HCT116 (cell line): Measurements from ENCODE around the gene GALNT13. TPM values are rescaled to one million over a fixed set of nuclear protein-coding genes. Genes with fewer than 3 reads are reported as not detected.

Experiments used
- ATAC-seq: fragments of 200-7000 bp; cut with Tn5 transposase; 2 replicates; pipeline ENCODE4 v1.9.1; 2020; ENCODE audit warnings: mild to moderate bottlenecking, moderate library complexity
- BruUV-seq: library from RNA; stranded (reverse); fragments of 400-500 nt; replicated peaks from 2 replicates; lab custom pipeline; 2021; lab: Mats Ljungman, UMichigan
- CTCF ChIA-PET: fragments of 300-600 bp; sonication (Branson Sonifier 250); formaldehyde crosslinking; loops from one replicate; lab custom pipeline; 2021; ENCODE audit warnings: antibody characterized with exemption; lab: Charles Lee
- POLR2A ChIA-PET: fragments of 300-600, 350-600 bp; sonication (Branson Sonifier 250); formaldehyde crosslinking; loops from one replicate; lab custom pipeline; 2021; ENCODE audit warnings: antibody characterized with exemption; lab: Charles Lee
- RAD21 ChIA-PET, 2 experiments: fragments of 300-600 bp; sonication (Branson Sonifier 250); formaldehyde crosslinking; loops; one replicate each; lab custom pipeline; 2023; ENCODE audit warnings: low total read pairs in 2 of 2; ENCODE audit not compliant: uncharacterized antibody in 2 of 2, unreplicated experiment in 2 of 2, low non-redundant PET in 1 of 2; lab: Charles Lee
- DNase-seq: peaks from one replicate; pipeline ENCODE4 v3.0.0-alpha.2; 2010; ENCODE audit warnings: low read depth, low spot score
- H2AFZ ChIP-seq: fragments of 200-600 bp; shearing (Covaris generic), sonication (generic); 2 replicates; pipeline ENCODE4 v1.6.1; 2017; ENCODE audit warnings: low read depth, mixed run types, mixed read lengths, antibody characterized with exemption, low read length; ENCODE audit not compliant: poor library complexity, severe bottlenecking
- H3K27ac ChIP-seq: 2 replicates; pipeline ENCODE4 v1.5.1; 2012; ENCODE audit warnings: low read depth, low read length
- H3K27me3 ChIP-seq: fragments of 200-600 bp; sonication (generic); 2 replicates; pipeline ENCODE4 v1.6.1; 2016; ENCODE audit warnings: mixed run types, low read length, mixed read lengths; ENCODE audit not compliant: insufficient read depth
- H3K36me3 ChIP-seq, 2 experiments: fragments of 200-500 bp in 1 of 2; fragments of 200-600 bp in 1 of 2; sonication (Bioruptor generic) in 1 of 2; sonication (generic) in 1 of 2; 2 replicates each; pipeline versions ENCODE4 v1.5.1 to v1.6.1; 2014 to 2016; ENCODE audit warnings: low read length in 2 of 2, inconsistent platforms in 1 of 2, mixed read lengths in 1 of 2, mixed run types in 1 of 2; ENCODE audit not compliant: insufficient read depth in 2 of 2, control insufficient read depth in 1 of 2
- H3K4me1 ChIP-seq, 2 experiments: fragments of 200-600 bp in 1 of 2; sonication (generic) in 1 of 2; 2 replicates each; pipeline versions ENCODE4 v1.5.1 to v1.6.1; 2012 to 2017; ENCODE audit warnings: low read length in 2 of 2, inconsistent platforms in 1 of 2, mild to moderate bottlenecking in 1 of 2, mixed read lengths in 1 of 2, mixed run types in 1 of 2, moderate library complexity in 1 of 2; ENCODE audit not compliant: insufficient read depth in 2 of 2, control insufficient read depth in 1 of 2
- H3K4me2 ChIP-seq: fragments of 200-600 bp; sonication (generic); 2 replicates; pipeline ENCODE4 v1.6.1; 2017; ENCODE audit warnings: mixed run types, low read length, mixed read lengths
- H3K4me3 ChIP-seq, 2 experiments: fragments of 200-600 bp in 1 of 2; sonication (generic) in 1 of 2; replicated peaks in 1 of 2; 2 replicates each; pipeline ENCODE4 v1.5.1; 2011 to 2016; ENCODE audit warnings: low read length in 2 of 2, control low read depth in 1 of 2, low read depth in 1 of 2, mild to moderate bottlenecking in 1 of 2, mixed read lengths in 1 of 2, mixed run types in 1 of 2
- H3K79me2 ChIP-seq: fragments of 200-600 bp; sonication (generic); 2 replicates; pipeline ENCODE4 v1.6.1; 2017; ENCODE audit warnings: mild to moderate bottlenecking, mixed run types, low read length, moderate library complexity, mixed read lengths; ENCODE audit not compliant: insufficient read depth
- H3K9ac ChIP-seq: fragments of 200-600 bp; sonication (generic); 2 replicates; pipeline ENCODE4 v1.6.1; 2016; ENCODE audit warnings: low read length, mixed read lengths
- H3K9me2 ChIP-seq: fragments of 200-600 bp; sonication (generic), shearing (Covaris generic); 2 replicates; pipeline ENCODE4 v1.6.1; 2017; ENCODE audit warnings: mixed run types, mild to moderate bottlenecking, moderate library complexity; ENCODE audit not compliant: insufficient read depth
- H3K9me3 ChIP-seq, 2 experiments: fragments of 200-500 bp in 1 of 2; fragments of 200-600 bp in 1 of 2; sonication (Bioruptor generic) in 1 of 2; sonication (generic) in 1 of 2; 2 replicates each; pipeline ENCODE4 v1.6.1; 2014 to 2017; ENCODE audit warnings: low read length in 2 of 2, mixed read lengths in 2 of 2, inconsistent platforms in 1 of 2, low read depth in 1 of 2, mild to moderate bottlenecking in 1 of 2, mixed run types in 1 of 2, moderate library complexity in 1 of 2; ENCODE audit not compliant: control insufficient read depth in 1 of 2, insufficient read depth in 1 of 2
- H4K20me1 ChIP-seq: fragments of 200-600 bp; sonication (generic), shearing (Covaris generic); 2 replicates; pipeline ENCODE4 v1.6.1; 2017; ENCODE audit warnings: mixed run types, mild to moderate bottlenecking, moderate library complexity; ENCODE audit not compliant: insufficient read depth
- ATF3 ChIP-seq: IDR thresholded peaks from 2 replicates; pipeline ENCODE4 v1.6.1; 2012
- CBX3 ChIP-seq: IDR thresholded peaks from 2 replicates; pipeline ENCODE4 v1.6.1; 2012; ENCODE audit warnings: low read depth
- CEBPB ChIP-seq: IDR thresholded peaks from 2 replicates; pipeline ENCODE4 v1.6.1; 2012; ENCODE audit warnings: low read depth
- CTCF ChIP-seq, 3 experiments: fragments of 200-600 bp in 1 of 3; sonication (generic) in 1 of 3; IDR thresholded peaks in 2 of 3; conservative IDR thresholded peaks in 1 of 3; 2 replicates each; pipeline ENCODE4 v1.5.1; 2012 to 2017; ENCODE audit warnings: low read depth in 2 of 3, low read length in 2 of 3, antibody characterized with exemption in 1 of 3, borderline replicate concordance in 1 of 3, control low read depth in 1 of 3, mild to moderate bottlenecking in 1 of 3, mixed read lengths in 1 of 3, mixed run types in 1 of 3, moderate library complexity in 1 of 3; ENCODE audit not compliant: insufficient read depth in 1 of 3
- EGR1 ChIP-seq: IDR thresholded peaks from 2 replicates; pipeline ENCODE4 v1.6.1; 2012; ENCODE audit warnings: low read depth
- ELF1 ChIP-seq: IDR thresholded peaks from 2 replicates; pipeline ENCODE4 v1.6.1; 2012; ENCODE audit warnings: low read depth, borderline replicate concordance
- EZH2phosphoT487 ChIP-seq: fragments of 200-600 bp; IDR thresholded peaks from 2 replicates; pipeline ENCODE4 v1.6.1; 2018; ENCODE audit warnings: antibody characterized with exemption, borderline replicate concordance
- JUND ChIP-seq: IDR thresholded peaks from 2 replicates; pipeline ENCODE4 v1.6.1; 2012
- POLR2A ChIP-seq: IDR thresholded peaks from 2 replicates; pipeline ENCODE4 v1.7.0; 2011; ENCODE audit warnings: borderline replicate concordance; ENCODE audit not compliant: insufficient read depth, insufficient read length; ENCODE audit errors: extremely low read depth
- POLR2AphosphoS5 ChIP-seq: IDR thresholded peaks from 2 replicates; pipeline ENCODE4 v1.6.1; 2011; ENCODE audit warnings: mild to moderate bottlenecking, low read depth, low read length, moderate library complexity
- RAD21 ChIP-seq: IDR thresholded peaks from 2 replicates; pipeline ENCODE4 v1.6.1; 2012; ENCODE audit warnings: low read depth, mild to moderate bottlenecking
- SRF ChIP-seq: IDR thresholded peaks from 2 replicates; pipeline ENCODE4 v1.6.1; 2012; ENCODE audit warnings: low read depth
- TCF7L2 ChIP-seq: IDR thresholded peaks from 2 replicates; pipeline ENCODE4 v1.7.0; 2011; ENCODE audit warnings: borderline replicate concordance, inconsistent platforms; ENCODE audit not compliant: insufficient read depth, insufficient read length; ENCODE audit errors: extremely low read depth
- YY1 ChIP-seq: IDR thresholded peaks from 2 replicates; pipeline ENCODE4 v1.6.1; 2011; ENCODE audit warnings: low read length, low read depth, moderate library complexity, mild to moderate bottlenecking; ENCODE audit not compliant: insufficient replicate concordance; ENCODE audit errors: extremely low read depth
- ZBTB33 ChIP-seq: IDR thresholded peaks from 2 replicates; pipeline ENCODE4 v1.6.1; 2011; ENCODE audit warnings: mild to moderate bottlenecking, low read length, moderate library complexity; ENCODE audit not compliant: insufficient replicate concordance; ENCODE audit errors: extremely low read depth
- ZNF274 ChIP-seq: fragments of 200-500 bp; sonication (Bioruptor generic); IDR thresholded peaks from 2 replicates; pipeline ENCODE4 v1.6.1; 2014; ENCODE audit warnings: mild to moderate bottlenecking, low read depth, low read length, inconsistent platforms
- intact Hi-C: fragments of 100-400 bp; cut with micrococcal nuclease; formaldehyde crosslinking; loops from 2 replicates; pipeline ENCODE4 v1.10.0; 2022
- total RNA-seq: library from RNA; stranded (reverse); gene quantifications from one replicate; pipeline ENCODE4 v1.2.1, GENCODE V29; 2021; ENCODE audit not compliant: unreplicated experiment

GALNT13 gene
- total RNA-seq, 1 experiment from 2014 or later: 0.44 TPM

- H3K27ac ChIP-seq: no peak overlapping the region
- H3K9me3 ChIP-seq: no peaks in the 10 kb centered on the region
- POLR2A ChIA-PET: no interaction called here
- no peak for TF ChIP-seq POLR2A
- no peak for TF ChIP-seq ZNF274
- no peak for TF ChIP-seq TCF7L2
- no peak for TF ChIP-seq CBX3
- TF ChIP-seq ATF3: no peak
- TF ChIP-seq ELF1: no peak
- no peak for TF ChIP-seq YY1
- no peak for TF ChIP-seq POLR2AphosphoS5
- no peak for TF ChIP-seq JUND
- TF ChIP-seq EZH2phosphoT487: no peak
- TF ChIP-seq ZBTB33: no peak
- TF ChIP-seq CEBPB: no peak
- no peak for TF ChIP-seq RAD21
- no peak for TF ChIP-seq CTCF (IDR thresholded peaks at IDR 0.05 in 2 of 3, conservative IDR thresholded peaks at IDR 0.05 in 1 of 3; ENCODE audit: borderline replicate concordance in 1 of 3, insufficient read depth in 1 of 3, low read depth in 2 of 3, low read length in 2 of 3)
- no peak for TF ChIP-seq SRF
- no peak for TF ChIP-seq EGR1
- TF ChIP-seq, all 23 proteins: peak for 0
- Histone ChIP-seq H3K4me2 (no peak overlapping the region), H3K9me2 (no peaks in the 10 kb centered on the region), H4K20me1 (no peaks in the 10 kb centered on the region), H3K4me1 (no peaks in the 10 kb centered on the region), H3K9ac (no peak overlapping the region), H3K27me3 (no peaks in the 10 kb centered on the region), H3K36me3 (no peaks in the 10 kb centered on the region), H2AFZ (no peak overlapping the region), H3K4me3 (no peak overlapping the region), H3K79me2 (no peaks in the 10 kb centered on the region)
- ATAC-seq (no peak), DNase-seq (no peak)
- ChIA-PET RAD21 (no interaction called here), CTCF (no interaction called here)
- intact Hi-C loops: no loop called here
- BruUV-seq: no TSS peak
Measured at GRCh38 chr2:153971250-153971649, 99.5 kb downstream of the GALNT13 start.
